ENCODE measurements around the gene SSBP3. TPM values are rescaled to one million over a fixed set of nuclear protein-coding genes. Genes with fewer than 3 reads are reported as not detected.

The SSBP3 gene
- total RNA-seq, 1 experiment from 2014 or later: 15.0 TPM

- ATAC-seq (no peak), DNase-seq (no peak)
- H3K79me2 ChIP-seq (ENCODE audit: low read length): no peaks in the 10 kb centered on the region
- H3K9me2 ChIP-seq (replicated peaks; ENCODE audit: low read length): no peaks in the 10 kb centered on the region
- H3K4me1 ChIP-seq (ENCODE audit: insufficient read depth, low read length): no peaks in the 10 kb centered on the region
- H3K27me3 ChIP-seq (ENCODE audit: low read length): no peaks in the 10 kb centered on the region
- intact Hi-C loops (cut with micrococcal nuclease): no loop called here
- no peak overlapping the region for H3K27ac ChIP-seq (ENCODE audit: low read length)
- no TSS peak for BruUV-seq (replicated peaks)
- H3K4me2 ChIP-seq (ENCODE audit: low read length): no peak overlapping the region
- CTCF ChIA-PET: interaction anchor here (0.6 kb wide), 1 partner anchor 52 kb away, joined by 5 read pairs; no protein-coding TSS in a partner anchor
- TF ChIP-seq CTCF (conservative IDR thresholded peaks at IDR 0.05; ENCODE audit: low read depth, low read length) (no peak), EZH2 (IDR thresholded peaks at IDR 0.05; ENCODE audit: low read length, unreplicated experiment) (no peak)
- no peak overlapping the region for H3K9ac ChIP-seq (ENCODE audit: low read length)
- no peaks in the 10 kb centered on the region for H3F3A ChIP-seq (ENCODE audit: low read length, unreplicated experiment)
- no peak overlapping the region for H3K4me3 ChIP-seq (ENCODE audit: low read length)
- H2AFZ ChIP-seq (ENCODE audit: low read length): no peak overlapping the region
- H3K9me3 ChIP-seq (ENCODE audit: low read length): no peaks in the 10 kb centered on the region
- POLR2A ChIA-PET (ENCODE audit: unreplicated experiment): no interaction called here
- no peaks in the 10 kb centered on the region for H3K36me3 ChIP-seq (ENCODE audit: low read depth, low read length)
- no peaks in the 10 kb centered on the region for H4K20me1 ChIP-seq (ENCODE audit: low read length)
These were observed 30.6 kb upstream of the SSBP3 start for GRCh38 chr1:54436826-54437225.

GRCh38 chr1:54429838-54430237, 23.6 kb upstream of the SSBP3 start:
- no peak for DNase-seq
- Histone ChIP-seq H4K20me1 (ENCODE audit: low read length) (no peaks in the 10 kb centered on the region), H3K9me2 (replicated peaks; ENCODE audit: low read length) (no peaks in the 10 kb centered on the region), H3K9ac (ENCODE audit: low read length) (no peak overlapping the region), H3K4me3 (ENCODE audit: low read length) (no peak overlapping the region), H3K27me3 (ENCODE audit: low read length) (no peaks in the 10 kb centered on the region), H3K27ac (ENCODE audit: low read length) (no peak overlapping the region), H2AFZ (ENCODE audit: low read length) (no peak overlapping the region), H3K9me3 (ENCODE audit: low read length) (no peaks in the 10 kb centered on the region), H3K4me1 (ENCODE audit: insufficient read depth, low read length) (no peaks in the 10 kb centered on the region), H3K79me2 (ENCODE audit: low read length) (no peaks in the 10 kb centered on the region), H3F3A (ENCODE audit: low read length, unreplicated experiment) (no peaks in the 10 kb centered on the region), H3K36me3 (ENCODE audit: low read depth, low read length) (no peaks in the 10 kb centered on the region), H3K4me2 (ENCODE audit: low read length) (no peak overlapping the region)
- CTCF ChIA-PET: no interaction called here
- POLR2A ChIA-PET (ENCODE audit: unreplicated experiment): no interaction called here
- BruUV-seq (replicated peaks): no TSS peak
- ATAC-seq: no peak
- TF ChIP-seq EZH2phosphoT487 (IDR thresholded peaks at IDR 0.05; ENCODE audit: borderline replicate concordance, low read length): no peak
- TF ChIP-seq EZH2 (IDR thresholded peaks at IDR 0.05; ENCODE audit: low read length, unreplicated experiment): no peak
- TF ChIP-seq CTCF (conservative IDR thresholded peaks at IDR 0.05; ENCODE audit: low read depth, low read length): no peak
- intact Hi-C loops (cut with micrococcal nuclease): no loop called here

GRCh38 chr1:54428837-54429518, 22.8 kb upstream of the SSBP3 start:
- TF ChIP-seq CTCF (conservative IDR thresholded peaks at IDR 0.05; ENCODE audit: low read depth, low read length) (no peak), EZH2phosphoT487 (IDR thresholded peaks at IDR 0.05; ENCODE audit: borderline replicate concordance, low read length) (no peak), EZH2 (IDR thresholded peaks at IDR 0.05; ENCODE audit: low read length, unreplicated experiment) (no peak)
- intact Hi-C loops (cut with micrococcal nuclease): no loop called here
- Histone ChIP-seq H3K4me1 (ENCODE audit: insufficient read depth, low read length) (no peaks in the 10 kb centered on the region), H3K27me3 (ENCODE audit: low read length) (no peaks in the 10 kb centered on the region), H3K36me3 (ENCODE audit: low read depth, low read length) (no peaks in the 10 kb centered on the region), H3K9ac (ENCODE audit: low read length) (no peak overlapping the region), H2AFZ (ENCODE audit: low read length) (no peak overlapping the region), H3K9me3 (ENCODE audit: low read length) (no peaks in the 10 kb centered on the region), H3K27ac (ENCODE audit: low read length) (no peak overlapping the region), H3K4me2 (ENCODE audit: low read length) (no peak overlapping the region), H3K9me2 (replicated peaks; ENCODE audit: low read length) (no peaks in the 10 kb centered on the region), H4K20me1 (ENCODE audit: low read length) (no peaks in the 10 kb centered on the region), H3K79me2 (ENCODE audit: low read length) (no peaks in the 10 kb centered on the region), H3K4me3 (ENCODE audit: low read length) (no peak overlapping the region), H3F3A (ENCODE audit: low read length, unreplicated experiment) (no peaks in the 10 kb centered on the region)
- ATAC-seq (no peak), DNase-seq (no peak)
- ChIA-PET POLR2A (ENCODE audit: unreplicated experiment) (no interaction called here), CTCF (no interaction called here)
- no TSS peak for BruUV-seq (replicated peaks)
